ENCODE results near the gene RTL1. TPM values are rescaled to one million over a fixed set of nuclear protein-coding genes. Genes with fewer than 3 reads are reported as not detected.

Gene RTL1
- total and polyA plus RNA-seq, 5 experiments from 2014 or later, result not detected

DNA sequence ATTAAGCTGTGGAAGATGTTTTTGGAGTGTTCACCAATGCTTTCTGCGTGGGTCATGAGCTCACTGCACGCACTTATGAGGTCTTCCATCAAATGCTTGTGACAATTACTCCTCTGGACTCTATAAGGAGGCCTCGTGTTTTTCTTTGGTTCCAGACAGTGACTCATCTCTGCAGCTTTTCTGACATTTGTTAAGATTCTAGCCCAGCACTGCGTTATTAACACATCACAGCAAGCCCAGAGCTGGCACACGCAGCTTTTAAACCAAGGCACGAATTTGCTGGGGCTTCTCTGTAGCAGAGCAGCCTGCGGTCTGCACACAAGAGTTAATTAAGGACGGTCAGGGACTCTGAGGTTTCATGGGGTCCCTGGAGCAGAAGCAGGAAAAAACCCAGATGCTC is 60.7 kb downstream of the RTL1 start:
- Mint-ChIP-seq H3K27me3 (no peaks in the 10 kb centered on the region), H3K4me3 (no peak overlapping the region), H3K4me1 (peaks cover 0 to 10% (median 3%) of the 10 kb centered on the region in 4 donors), H3K9me3 (no peaks in the 10 kb centered on the region), H3K36me3 (no peaks in the 10 kb centered on the region), H3K27ac (no peak overlapping the region)
- POLR2A ChIA-PET, result no interaction called here
- DNase-seq, result no peak
- no peak for ATAC-seq

DNA sequence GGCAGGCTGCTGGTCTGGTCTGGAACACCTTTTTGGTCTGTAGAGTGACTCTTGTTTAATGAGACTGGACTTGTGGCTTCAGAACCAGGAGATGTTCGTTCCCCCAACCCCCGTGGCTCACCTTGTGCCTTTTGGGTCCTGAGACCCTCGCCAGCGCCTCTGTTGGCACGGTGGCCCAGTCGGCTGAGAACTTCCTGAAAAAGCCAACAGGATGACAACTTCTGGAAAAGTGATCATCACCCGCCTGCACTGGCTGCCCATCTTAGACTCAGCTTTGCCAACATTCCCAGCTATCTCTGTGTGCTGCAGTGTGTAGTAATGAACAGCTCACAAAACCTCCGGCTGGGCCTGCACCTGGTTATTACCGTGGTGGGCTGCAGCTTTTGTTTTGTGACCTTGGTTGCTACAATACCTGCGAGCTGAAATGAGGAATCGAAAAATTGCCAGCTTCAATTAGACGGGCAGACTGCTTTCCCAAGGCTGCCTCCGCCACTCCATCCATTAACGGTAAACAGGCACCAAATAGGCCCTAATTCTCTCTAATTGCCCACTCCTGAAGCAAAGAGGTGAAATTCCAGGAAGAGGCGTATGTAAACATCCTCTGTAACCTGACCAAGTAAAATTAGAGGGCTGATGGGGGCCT is 61.6 kb downstream of the RTL1 start:
- H3K4me3 Mint-ChIP-seq, result no peak overlapping the region
- no peaks in the 10 kb centered on the region for H3K9me3 Mint-ChIP-seq
- ATAC-seq, result no peak
- POLR2A ChIA-PET, result no interaction called here
- H3K27me3 Mint-ChIP-seq, result no peaks in the 10 kb centered on the region
- no peak for DNase-seq
- peaks cover 0 to 10% (median 3%) of the 10 kb centered on the region in 4 donors for H3K4me1 Mint-ChIP-seq
- H3K36me3 Mint-ChIP-seq, result no peaks in the 10 kb centered on the region
- no peak overlapping the region for H3K27ac Mint-ChIP-seq

DNA sequence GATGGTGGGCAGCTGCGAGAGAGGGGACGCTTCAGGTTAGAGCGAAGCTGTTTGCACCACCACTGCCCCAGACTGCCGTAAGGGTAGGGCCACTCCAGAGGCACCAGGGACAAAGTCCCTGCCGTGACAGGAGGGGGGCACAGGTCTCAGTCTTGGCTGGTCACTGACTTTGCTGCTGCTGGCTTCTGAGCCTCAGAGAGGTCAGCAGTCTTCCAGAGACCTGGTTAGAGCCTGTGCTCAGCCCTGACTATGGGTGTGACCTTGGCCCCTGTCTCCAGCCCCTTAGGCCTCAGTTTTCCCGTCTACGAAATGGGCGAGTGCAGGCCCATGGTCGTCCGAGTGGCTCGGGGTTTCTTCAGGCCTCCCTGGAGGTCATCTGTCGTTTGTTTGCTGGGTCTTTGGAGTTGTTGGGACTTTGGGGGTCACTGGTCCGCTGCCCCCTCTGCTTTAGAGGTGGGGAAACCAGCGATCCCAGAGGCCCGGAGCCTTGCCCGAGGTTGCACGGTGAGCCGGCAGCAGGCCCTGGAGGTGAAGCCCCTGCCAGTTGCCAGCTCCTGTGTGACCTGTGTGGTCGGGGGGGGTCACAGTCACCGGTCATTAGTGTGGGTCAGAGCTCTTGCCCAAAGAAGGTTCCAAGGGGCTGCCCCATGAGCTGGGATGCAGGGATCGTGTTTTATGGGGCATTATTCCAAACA is 62.3 kb downstream of the RTL1 start:
- Mint-ChIP-seq H3K9me3 (no peaks in the 10 kb centered on the region), H3K27me3 (peaks cover 0 to under 1% (median under 1%) of the 10 kb centered on the region in 5 donors), H3K36me3 (no peaks in the 10 kb centered on the region), H3K4me3 (no peak overlapping the region), H3K27ac (no peak overlapping the region), H3K4me1 (peaks cover 0 to 10% (median 3%) of the 10 kb centered on the region in 4 donors)
- ATAC-seq (no peak), DNase-seq (no peak)
- POLR2A ChIA-PET, result no interaction called here

DNA sequence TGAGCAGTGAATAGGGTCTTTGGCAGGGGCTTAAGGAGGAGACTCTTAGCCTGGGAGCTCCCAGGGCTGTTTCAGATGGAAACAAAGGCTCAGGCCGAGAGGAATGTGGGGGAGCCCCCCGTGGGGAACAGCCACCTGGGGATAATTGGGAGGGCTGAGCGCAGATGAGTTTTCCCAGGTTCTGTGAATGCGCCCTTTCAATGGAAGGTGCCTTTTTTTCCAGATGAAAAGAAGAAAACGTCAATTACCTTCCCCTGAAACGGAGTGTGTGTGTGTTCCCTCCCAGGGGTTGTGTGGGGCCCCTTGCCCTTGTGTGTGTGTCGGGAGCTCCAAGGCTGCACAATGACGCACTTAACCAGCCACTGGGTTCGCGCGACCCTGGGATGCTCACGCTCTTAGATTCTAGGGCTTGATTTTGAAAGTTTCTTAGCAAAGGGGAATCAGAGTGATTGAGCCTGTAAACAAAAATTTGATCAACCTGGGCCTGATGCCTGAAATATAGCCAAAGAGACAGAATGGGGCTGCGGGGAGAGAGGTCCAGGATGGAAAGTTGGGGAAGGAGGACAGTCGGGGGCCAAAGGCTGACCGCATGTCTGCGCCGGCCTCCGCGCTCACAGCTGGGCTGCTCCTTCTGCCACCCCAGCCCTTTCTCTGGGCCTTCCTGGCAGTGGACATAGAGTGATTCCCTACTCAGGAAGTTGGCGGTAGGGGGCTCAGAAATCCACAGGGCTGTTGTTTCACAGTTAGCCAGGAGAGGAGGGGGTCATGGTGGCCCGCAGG is 63.0 kb downstream of the RTL1 start:
- ATAC-seq, result no peak
- no peaks in the 10 kb centered on the region for H3K9me3 Mint-ChIP-seq
- no peak for DNase-seq
- no peak overlapping the region for H3K4me3 Mint-ChIP-seq
- no peaks in the 10 kb centered on the region for H3K36me3 Mint-ChIP-seq
- peaks cover 0 to 8% (median 4%) of the 10 kb centered on the region in 5 donors for H3K27me3 Mint-ChIP-seq
- H3K4me1 Mint-ChIP-seq, result peaks cover 0 to 10% (median 3%) of the 10 kb centered on the region in 4 donors
- no peak overlapping the region for H3K27ac Mint-ChIP-seq
- POLR2A ChIA-PET, result no interaction called here

DNA sequence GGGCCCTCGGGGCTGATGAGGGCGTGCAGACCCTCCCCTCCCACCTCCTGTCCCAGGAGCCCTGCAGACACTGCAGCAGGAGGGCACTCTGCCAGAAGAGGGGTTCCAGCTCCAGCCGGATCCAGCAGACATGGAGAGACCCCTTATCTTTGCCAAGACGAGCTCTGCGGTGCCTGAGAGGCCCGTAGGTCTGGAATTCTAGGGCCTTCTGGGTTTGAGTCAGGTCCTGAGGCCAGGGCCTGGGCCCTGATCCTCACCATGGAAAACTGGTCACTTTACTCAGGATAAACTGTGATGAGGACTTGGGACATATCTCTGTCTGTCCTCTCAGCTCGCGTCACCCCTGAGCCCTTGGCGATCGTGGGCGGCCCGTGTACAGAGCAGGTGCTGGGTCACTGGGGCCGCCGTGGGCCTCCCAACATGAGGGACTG is 63.8 kb downstream of the RTL1 start:
- Mint-ChIP-seq H3K4me3 (no peak overlapping the region), H3K27ac (no peak overlapping the region), H3K4me1 (peaks cover 0 to 10% (median 3%) of the 10 kb centered on the region in 4 donors), H3K27me3 (peaks cover 0 to 12% (median 4%) of the 10 kb centered on the region in 5 donors), H3K36me3 (no peaks in the 10 kb centered on the region), H3K9me3 (no peaks in the 10 kb centered on the region)
- POLR2A ChIA-PET, result no interaction called here
- DNase-seq (no peak), ATAC-seq (no peak)

DNA sequence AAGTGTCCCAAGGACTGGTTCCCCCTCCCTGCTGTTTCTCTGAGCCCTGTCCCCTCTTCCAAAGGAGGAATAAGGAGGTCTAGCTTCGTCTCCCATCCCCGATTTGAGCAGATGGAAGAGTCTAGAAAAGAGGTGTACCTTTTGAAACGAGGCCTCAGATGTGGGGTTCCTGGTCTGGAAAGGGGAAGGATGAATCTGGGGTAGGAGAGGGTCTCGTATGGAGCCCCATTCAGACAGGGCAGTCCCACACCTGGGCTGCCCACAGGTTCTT is 64.3 kb downstream of the RTL1 start:
- ATAC-seq (no peak), DNase-seq (no peak)
- Mint-ChIP-seq H3K9me3 (no peaks in the 10 kb centered on the region), H3K27me3 (peaks cover 0 to 12% (median 7%) of the 10 kb centered on the region in 5 donors), H3K27ac (no peak overlapping the region), H3K4me1 (peaks cover 0 to 7% (median 2%) of the 10 kb centered on the region in 4 donors), H3K4me3 (no peak overlapping the region), H3K36me3 (no peaks in the 10 kb centered on the region)
- POLR2A ChIA-PET, result no interaction called here

DNA sequence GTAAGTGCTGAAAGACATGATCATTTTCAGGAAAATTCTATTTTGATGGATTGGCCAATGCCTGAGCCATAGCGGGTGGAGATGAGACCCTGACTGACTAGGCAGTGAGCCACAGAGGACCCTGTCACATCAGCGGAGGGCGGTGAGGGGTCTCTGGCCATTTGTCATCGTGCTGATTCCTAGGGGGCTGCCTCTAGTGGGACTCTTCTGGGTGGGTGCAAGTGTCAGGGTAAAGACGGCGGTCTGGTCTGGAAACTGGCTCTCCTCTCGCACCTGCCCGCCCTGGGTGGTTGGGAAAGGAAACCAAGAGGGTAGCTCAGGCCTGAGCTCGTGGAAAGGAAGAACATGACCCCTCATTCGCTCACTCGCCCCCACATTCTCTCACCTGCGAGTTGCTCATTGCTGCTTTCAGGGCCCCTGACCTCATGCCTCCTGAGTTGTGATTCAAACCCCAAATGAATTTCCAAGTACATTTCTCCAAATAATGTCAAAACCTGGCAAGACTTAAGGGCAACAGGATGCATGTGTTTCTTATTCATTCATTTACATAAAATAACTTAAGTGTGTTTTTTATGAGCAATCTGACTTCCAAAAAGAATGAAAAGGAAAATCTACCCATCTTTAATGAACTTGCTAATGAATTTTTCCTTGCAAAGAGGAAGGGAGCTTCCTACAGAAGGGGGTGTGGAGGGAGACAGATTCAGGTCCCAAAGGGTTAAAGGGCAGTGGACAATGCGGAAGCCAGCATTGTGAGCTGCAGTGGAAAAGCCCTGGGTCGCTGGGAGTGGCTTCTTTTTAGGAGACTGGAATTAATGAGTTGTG is 64.8 kb downstream of the RTL1 start:
- no peaks in the 10 kb centered on the region for H3K9me3 Mint-ChIP-seq
- POLR2A ChIA-PET, result no interaction called here
- H3K27me3 Mint-ChIP-seq, result peaks cover 0 to 12% (median 7%) of the 10 kb centered on the region in 5 donors
- DNase-seq, result no peak
- no peak for ATAC-seq
- H3K4me3 Mint-ChIP-seq, result no peak overlapping the region
- H3K27ac Mint-ChIP-seq, result no peak overlapping the region
- no peaks in the 10 kb centered on the region for H3K36me3 Mint-ChIP-seq
- peaks cover 0 to 4% (median 1%) of the 10 kb centered on the region in 4 donors for H3K4me1 Mint-ChIP-seq

DNA sequence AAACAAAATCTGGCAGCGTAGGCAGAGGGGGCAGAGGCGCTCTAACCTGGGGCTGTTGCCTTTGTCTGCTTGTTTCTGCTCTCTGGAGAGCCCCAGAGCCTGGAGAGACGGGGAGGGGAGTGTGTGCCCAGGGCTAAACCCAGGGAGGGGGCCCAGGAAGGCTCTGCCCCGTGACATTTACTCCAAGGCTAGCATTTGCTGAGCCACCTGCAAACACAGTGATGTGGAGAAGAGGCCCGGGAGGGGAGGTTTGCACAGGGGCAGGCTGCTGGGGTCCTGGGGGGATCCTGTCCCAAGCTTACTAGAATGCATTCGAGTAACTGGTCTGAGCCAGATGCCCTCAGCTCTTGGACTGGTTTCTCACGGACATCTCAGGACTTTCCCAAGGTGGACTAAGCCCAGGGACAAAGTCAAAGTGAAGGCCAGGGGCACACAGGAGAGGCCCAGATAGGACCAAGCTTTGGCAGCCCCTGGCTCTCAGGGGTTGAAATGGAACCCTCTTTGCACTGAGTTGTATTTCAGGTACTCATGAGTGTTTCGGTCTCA is 65.6 kb downstream of the RTL1 start:
- POLR2A ChIA-PET, result no interaction called here
- Mint-ChIP-seq H3K36me3 (no peaks in the 10 kb centered on the region), H3K27ac (no peak overlapping the region), H3K4me1 (no peaks in the 10 kb centered on the region), H3K9me3 (no peaks in the 10 kb centered on the region), H3K4me3 (no peak overlapping the region), H3K27me3 (peaks cover 0 to 12% (median 8%) of the 10 kb centered on the region in 5 donors)
- DNase-seq (no peak), ATAC-seq (no peak)

DNA sequence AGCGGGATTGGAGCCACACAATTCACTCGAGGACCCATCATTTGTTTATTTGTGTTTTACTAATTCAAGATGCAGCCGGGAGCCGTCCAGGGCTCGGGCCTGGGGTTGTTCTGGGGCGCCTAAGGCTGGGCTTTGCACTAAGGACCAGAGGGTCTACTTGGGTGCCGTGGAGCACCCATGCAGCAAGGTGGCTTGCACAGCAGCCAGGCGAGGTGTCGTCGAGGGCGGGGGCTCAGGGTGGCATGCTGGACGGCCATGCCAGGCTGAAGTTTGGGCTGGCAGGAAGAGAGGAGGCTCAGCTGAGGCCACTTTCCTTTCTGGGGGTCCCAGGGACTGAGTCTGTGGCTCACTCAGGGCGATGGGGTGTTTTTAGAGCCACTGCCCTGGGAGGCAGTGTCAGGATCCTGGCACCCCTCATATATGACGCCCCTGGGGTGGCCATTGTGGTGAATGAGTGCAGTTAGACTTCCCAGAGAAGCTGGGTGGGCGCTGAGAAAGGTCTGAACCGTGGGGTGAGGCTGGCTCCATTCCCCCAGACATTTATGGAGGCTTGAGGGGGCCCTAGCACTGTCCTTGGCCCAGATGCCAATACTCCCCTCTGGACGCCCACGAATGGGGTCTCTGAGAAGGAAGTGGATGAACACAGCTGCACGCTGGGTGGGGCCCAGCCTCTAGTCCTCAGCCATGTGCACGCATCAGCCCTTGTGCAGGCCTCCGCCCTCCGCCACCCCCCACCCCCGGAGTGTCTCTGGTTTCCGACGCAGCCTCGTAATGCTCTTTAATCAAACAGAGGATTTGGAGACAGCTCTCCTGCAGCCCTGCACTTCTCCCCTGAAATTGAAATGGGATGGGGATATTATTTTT is 66.3 kb downstream of the RTL1 start:
- Mint-ChIP-seq H3K4me1 (no peaks in the 10 kb centered on the region), H3K9me3 (no peaks in the 10 kb centered on the region), H3K27me3 (peaks cover 0 to 13% (median 10%) of the 10 kb centered on the region in 5 donors), H3K4me3 (no peak overlapping the region), H3K27ac (no peak overlapping the region), H3K36me3 (no peaks in the 10 kb centered on the region)
- POLR2A ChIA-PET, result no interaction called here
- ATAC-seq (no peak), DNase-seq (no peak)

DNA sequence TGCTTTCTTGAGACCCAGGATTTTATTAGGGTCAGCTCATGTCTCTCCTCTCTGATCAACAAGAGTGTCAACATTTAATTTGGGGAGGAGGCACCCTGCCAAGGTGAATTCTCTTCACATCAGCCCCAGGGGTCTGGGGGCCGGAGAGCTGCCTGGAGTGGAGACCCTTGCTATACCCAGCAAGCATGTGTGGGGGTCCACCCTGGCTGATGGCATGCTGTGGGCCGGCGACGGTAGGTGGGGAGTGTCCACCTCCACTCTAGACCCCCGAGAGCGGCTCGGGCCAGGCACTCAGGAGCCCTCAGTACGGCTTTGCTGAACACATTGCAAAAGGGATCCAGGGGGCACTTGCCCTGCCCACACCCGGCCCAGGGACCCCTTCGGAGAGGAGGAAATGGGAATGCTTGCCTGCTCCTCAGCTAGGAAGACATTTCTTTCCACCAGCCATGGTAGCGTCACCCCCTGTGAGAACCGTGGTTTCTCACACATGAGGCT is 67.2 kb downstream of the RTL1 start:
- Mint-ChIP-seq H3K27me3 (peaks cover 0 to 21% (median 12%) of the 10 kb centered on the region in 5 donors), H3K36me3 (no peaks in the 10 kb centered on the region), H3K4me3 (no peak overlapping the region), H3K27ac (no peak overlapping the region), H3K4me1 (no peaks in the 10 kb centered on the region), H3K9me3 (no peaks in the 10 kb centered on the region)
- DNase-seq (no peak), ATAC-seq (no peak)
- POLR2A ChIA-PET, result no interaction called here

DNA sequence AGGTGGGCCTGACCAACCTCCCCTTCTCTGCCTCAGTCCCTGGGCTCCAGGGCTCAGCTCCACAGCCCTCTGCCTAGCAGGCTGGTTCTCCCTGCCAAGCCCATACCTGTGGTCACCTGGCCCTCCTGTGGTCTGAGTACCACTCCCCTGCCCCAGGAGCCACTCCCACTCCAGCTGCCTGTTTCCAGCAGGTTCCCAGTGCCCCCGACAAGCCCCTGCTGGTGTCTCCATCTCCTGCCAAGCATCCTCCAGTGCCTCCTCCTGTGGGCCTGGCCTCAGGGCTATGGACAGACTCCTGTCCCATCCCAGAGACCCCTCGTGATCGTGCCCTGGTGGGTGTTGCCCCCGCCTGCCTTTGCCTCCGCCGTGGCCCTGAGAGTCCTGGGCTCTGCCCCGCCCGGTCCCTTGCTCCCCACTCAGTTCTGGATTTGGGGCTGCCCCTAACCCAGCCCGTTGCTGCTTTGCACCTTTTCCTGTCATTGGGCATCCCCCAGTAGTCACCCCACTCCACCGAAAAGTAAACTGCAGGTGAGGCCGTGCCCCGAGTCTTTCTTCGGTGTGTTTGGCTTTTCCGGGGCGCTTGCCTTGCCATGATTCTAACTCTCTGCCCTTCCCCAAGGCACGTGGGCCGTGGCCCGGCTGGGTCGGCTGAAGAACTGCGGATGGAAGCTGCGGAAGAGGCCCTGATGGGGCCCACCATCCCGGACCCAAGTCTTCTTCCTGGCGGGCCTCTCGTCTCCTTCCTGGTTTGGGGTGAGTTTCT is 67.8 kb downstream of the RTL1 start:
- ATAC-seq, result no peak
- POLR2A ChIA-PET, result no interaction called here
- H3K27me3 Mint-ChIP-seq, result peaks cover 0 to 22% (median 12%) of the 10 kb centered on the region in 5 donors
- H3K27ac Mint-ChIP-seq, result peak overlapping the region in 1 of 10 donors; percentile 67
- no peak overlapping the region for H3K4me3 Mint-ChIP-seq
- H3K4me1 Mint-ChIP-seq, result no peaks in the 10 kb centered on the region
- no peak for DNase-seq
- no peaks in the 10 kb centered on the region for H3K36me3 Mint-ChIP-seq
- no peaks in the 10 kb centered on the region for H3K9me3 Mint-ChIP-seq

All from naive thymus-derived CD8-positive, alpha-beta T cell (primary cell).